ENCODE results near the gene KLHDC7B. TPM values are rescaled to one million over a fixed set of nuclear protein-coding genes. Genes with fewer than 3 reads are reported as not detected.
"Not testable (repeated sequence)": the region's sequence is repeated elsewhere in the genome, so short reads cannot be mapped to it uniquely, and the experiment has no call there.

The KLHDC7B gene
- total RNA-seq, 2 experiments from 2014 or later = 10.6 to 12.0 TPM

- DNase-seq (no peak), ATAC-seq (no peak)
- H3K27ac Mint-ChIP-seq = no peak overlapping the region
- H3K36me3 Mint-ChIP-seq (ENCODE audit: low read depth) = peaks cover 50% of the 10 kb centered on the region
- no peaks in the 10 kb centered on the region for H3K9me3 Mint-ChIP-seq (ENCODE audit: insufficient read depth)
- no peaks in the 10 kb centered on the region for H3K27me3 Mint-ChIP-seq (ENCODE audit: low read depth)
- POLR2A ChIA-PET = interaction anchor here (0.7 to 1.1 kb wide), 2 partner anchors 10 to 11 kb away, joined by 3 to 5 read pairs; partner anchors contain the start of genes LMF2 and NCAPH2
- no peak overlapping the region for H3K4me3 Mint-ChIP-seq
- CTCF ChIA-PET = interaction anchor here (1.1 kb wide), 1 partner anchor 45 kb away, joined by 3 read pairs; no protein-coding TSS in a partner anchor
- peaks cover 20% of the 10 kb centered on the region for H3K4me1 Mint-ChIP-seq (ENCODE audit: low read depth)
Observed at GRCh38 chr22:50518606-50519005, 27.1 kb upstream of the KLHDC7B start.

- H3K36me3 Mint-ChIP-seq (ENCODE audit: low read depth) = peaks cover 51% of the 10 kb centered on the region
- H3K27ac Mint-ChIP-seq = no peak overlapping the region
- H3K4me3 Mint-ChIP-seq = no peak overlapping the region
- ATAC-seq = no peak
- no peak for DNase-seq
- POLR2A ChIA-PET = interaction anchor here (0.7 kb wide), 1 partner anchor 11 kb away, joined by 3 read pairs; the partner anchor contains the start of genes LMF2 and NCAPH2
- peaks cover 20% of the 10 kb centered on the region for H3K4me1 Mint-ChIP-seq (ENCODE audit: low read depth)
- H3K9me3 Mint-ChIP-seq (ENCODE audit: insufficient read depth) = no peaks in the 10 kb centered on the region
- H3K27me3 Mint-ChIP-seq (ENCODE audit: low read depth) = no peaks in the 10 kb centered on the region
- CTCF ChIA-PET = interaction anchor here (1.1 kb wide), 1 partner anchor 44 kb away, joined by 3 read pairs; no protein-coding TSS in a partner anchor
Observed at GRCh38 chr22:50519151-50519550, 26.5 kb upstream of the KLHDC7B start.

GRCh38 chr22:50520184-50520583, 25.5 kb upstream of the KLHDC7B start:
- POLR2A ChIA-PET = interaction anchor here (0.6 kb wide), 1 partner anchor 12 kb away, joined by 3 read pairs; the partner anchor contains the start of genes LMF2 and NCAPH2
- peaks cover 50% of the 10 kb centered on the region for H3K36me3 Mint-ChIP-seq (ENCODE audit: low read depth)
- H3K4me3 Mint-ChIP-seq; DNase-seq; ATAC-seq; H3K9me3 Mint-ChIP-seq (ENCODE audit: insufficient read depth); CTCF ChIA-PET; H3K27me3 Mint-ChIP-seq (ENCODE audit: low read depth); H3K27ac Mint-ChIP-seq: not testable (repeated sequence)
- peaks cover 22% of the 10 kb centered on the region for H3K4me1 Mint-ChIP-seq (ENCODE audit: low read depth)

GRCh38 chr22:50520826-50521453, 24.8 kb upstream of the KLHDC7B start:
- no peaks in the 10 kb centered on the region for H3K27me3 Mint-ChIP-seq (ENCODE audit: low read depth)
- H3K36me3 Mint-ChIP-seq (ENCODE audit: low read depth) = peaks cover 47% of the 10 kb centered on the region
- H3K4me3 Mint-ChIP-seq = no peak overlapping the region
- ChIA-PET POLR2A (no interaction called here), CTCF (no interaction called here)
- ATAC-seq = no peak
- no peak for DNase-seq
- no peak overlapping the region for H3K27ac Mint-ChIP-seq
- H3K4me1 Mint-ChIP-seq (ENCODE audit: low read depth) = peaks cover 18% of the 10 kb centered on the region
- H3K9me3 Mint-ChIP-seq (ENCODE audit: insufficient read depth) = no peaks in the 10 kb centered on the region

- H3K4me1 Mint-ChIP-seq (ENCODE audit: low read depth) = peaks cover 18% of the 10 kb centered on the region
- CTCF ChIA-PET = interaction anchor here (1.3 kb wide), 1 partner anchor 41 kb away, joined by 4 read pairs; the partner anchor contains the start of gene SYCE3
Observed at GRCh38 chr22:50521710-50522109, 24.0 kb upstream of the KLHDC7B start.

GRCh38 chr22:50522208-50522805, 23.4 kb upstream of the KLHDC7B start:
- ATAC-seq (no peak), DNase-seq (no peak)
- H3K36me3 Mint-ChIP-seq (ENCODE audit: low read depth) = peaks cover 43% of the 10 kb centered on the region
- H3K9me3 Mint-ChIP-seq (ENCODE audit: insufficient read depth) = no peaks in the 10 kb centered on the region
- ChIA-PET POLR2A (interaction anchor here (0.7 to 1.7 kb wide), 5 partner anchors 12 to 99 kb away, joined by 3 to 14 read pairs (median 4); partner anchors contain the start of genes LMF2 and NCAPH2), CTCF (interaction anchor here (1.3 kb wide), 1 partner anchor 41 kb away, joined by 4 read pairs; the partner anchor contains the start of gene SYCE3)
- H3K27me3 Mint-ChIP-seq (ENCODE audit: low read depth) = no peaks in the 10 kb centered on the region
- H3K4me1 Mint-ChIP-seq (ENCODE audit: low read depth) = peaks cover 24% of the 10 kb centered on the region
- no peak overlapping the region for H3K4me3 Mint-ChIP-seq
- no peak overlapping the region for H3K27ac Mint-ChIP-seq

More at GRCh38 chr22:50521710-50522109, 24.0 kb upstream of the KLHDC7B start:
- Mint-ChIP-seq H3K36me3 (ENCODE audit: low read depth) (peaks cover 40% of the 10 kb centered on the region), H3K27me3 (ENCODE audit: low read depth) (no peaks in the 10 kb centered on the region), H3K9me3 (ENCODE audit: insufficient read depth) (no peaks in the 10 kb centered on the region), H3K4me3 (no peak overlapping the region), H3K27ac (no peak overlapping the region)
- DNase-seq (no peak), ATAC-seq (no peak)
- POLR2A ChIA-PET = interaction anchor here (1.6 to 1.7 kb wide), 2 partner anchors 12 to 13 kb away, joined by 4 to 14 read pairs; partner anchors contain the start of genes LMF2 and NCAPH2

GRCh38 chr22:50522806-50523438, 22.8 kb upstream of the KLHDC7B start:
- no peaks in the 10 kb centered on the region for H3K27me3 Mint-ChIP-seq (ENCODE audit: low read depth)
- DNase-seq (no peak), ATAC-seq (no peak)
- H3K27ac Mint-ChIP-seq = peak overlapping the region; percentile 68
- H3K4me1 Mint-ChIP-seq (ENCODE audit: low read depth) = peaks cover 30% of the 10 kb centered on the region
- peak overlapping the region; percentile 36 for H3K4me3 Mint-ChIP-seq
- ChIA-PET POLR2A (interaction anchor here (0.7 to 1.7 kb wide), 5 partner anchors 13 to 98 kb away, joined by 3 to 14 read pairs (median 4); partner anchors contain the start of genes LMF2 and NCAPH2), CTCF (interaction anchor here (1.3 to 6.2 kb wide), 2 partner anchors 14 to 40 kb away, joined by 4 to 55 read pairs; partner anchors contain the start of genes LMF2, NCAPH2 and SYCE3)
- H3K9me3 Mint-ChIP-seq (ENCODE audit: insufficient read depth) = no peaks in the 10 kb centered on the region
- peaks cover 45% of the 10 kb centered on the region for H3K36me3 Mint-ChIP-seq (ENCODE audit: low read depth)

GRCh38 chr22:50523458-50523805, 22.3 kb upstream of the KLHDC7B start:
- no peak for ATAC-seq
- DNase-seq = no peak
- Mint-ChIP-seq H3K36me3 (ENCODE audit: low read depth) (peaks cover 46% of the 10 kb centered on the region), H3K9me3 (ENCODE audit: insufficient read depth) (no peaks in the 10 kb centered on the region), H3K4me3 (peak overlapping the region; percentile 97), H3K27me3 (ENCODE audit: low read depth) (no peaks in the 10 kb centered on the region), H3K4me1 (ENCODE audit: low read depth) (peaks cover 36% of the 10 kb centered on the region), H3K27ac (peak overlapping the region; percentile 68)
- POLR2A ChIA-PET = interaction anchor here (1.5 to 3.3 kb wide), 3 partner anchors 15 to 51 kb away, joined by 3 to 82 read pairs (median 6); partner anchors contain the start of genes LMF2 and NCAPH2
- CTCF ChIA-PET = interaction anchor here (3.1 to 6.2 kb wide), 3 partner anchors 15 to 97 kb away, joined by 40 to 77 read pairs (median 55); partner anchors contain the start of genes LMF2, NCAPH2 and SYCE3

- DNase-seq (no peak), ATAC-seq (no peak)
- Mint-ChIP-seq H3K9me3 (ENCODE audit: insufficient read depth) (no peaks in the 10 kb centered on the region), H3K4me3 (peak overlapping the region; percentile 97), H3K4me1 (ENCODE audit: low read depth) (peaks cover 42% of the 10 kb centered on the region), H3K27me3 (ENCODE audit: low read depth) (no peaks in the 10 kb centered on the region), H3K36me3 (ENCODE audit: low read depth) (peaks cover 49% of the 10 kb centered on the region), H3K27ac (peak overlapping the region; percentile 95)
- POLR2A ChIA-PET = interaction anchor here (1.3 to 8.7 kb wide), 14 partner anchors 9 to 251 kb away, joined by 3 to 335 read pairs (median 18); partner anchors contain the start of genes ARSA, CHKB, CPT1B and KLHDC7B
- CTCF ChIA-PET = interaction anchor here (1.9 to 6.5 kb wide), 10 partner anchors 10 to 104 kb away, joined by 11 to 116 read pairs (median 38); partner anchors contain the start of genes ARSA, LMF2, NCAPH2 and SBF1
Observed at GRCh38 chr22:50523806-50524675, 21.7 kb upstream of the KLHDC7B start.

GRCh38 chr22:50524676-50525103, 21.0 kb upstream of the KLHDC7B start:
- POLR2A ChIA-PET = interaction anchor here (1.0 to 8.7 kb wide), 16 partner anchors 10 to 273 kb away, joined by 3 to 335 read pairs (median 10); partner anchors contain the start of genes ARSA, CHKB, CPT1B and HDAC10
- Mint-ChIP-seq H3K4me1 (ENCODE audit: low read depth) (peaks cover 45% of the 10 kb centered on the region), H3K27me3 (ENCODE audit: low read depth) (no peaks in the 10 kb centered on the region), H3K36me3 (ENCODE audit: low read depth) (peaks cover 45% of the 10 kb centered on the region), H3K9me3 (ENCODE audit: insufficient read depth) (no peaks in the 10 kb centered on the region), H3K27ac (peak overlapping the region; percentile 95), H3K4me3 (peak overlapping the region; percentile 97)
- no peak for ATAC-seq
- no peak for DNase-seq
- CTCF ChIA-PET = interaction anchor here (0.8 to 6.5 kb wide), 15 partner anchors 9 to 282 kb away, joined by 3 to 116 read pairs (median 17); partner anchors contain the start of genes ARSA, LMF2, NCAPH2 and SBF1
